ENCODE results near the gene IKBIP.
"Not testable (repeated sequence)": the region's sequence is repeated elsewhere in the genome, so short reads cannot be mapped to it uniquely, and the experiment has no call there.

IKBIP gene

GRCh38 chr12:98644712-98645571 is at the start of gene IKBIP, which contains the start of gene APAF1:
Gene IKBIP, minus strand, starts transcription at chr12:98644788. Its CDS starts 87 bp downstream, at chr12:98644701.
Gene APAF1, plus strand, starts transcription at chr12:98645290. Its CDS starts 3,070 bp downstream, at chr12:98648360.
- peak; percentile 91 to 95 for DNase-seq (ENCODE audit: low read depth in 2 of 2)

- no peak for DNase-seq (ENCODE audit: low read depth in 2 of 2)
Measured at GRCh38 chr12:98691351-98691750, 46.8 kb upstream of the IKBIP start.

- no peak for DNase-seq (ENCODE audit: low read depth in 2 of 2)
Measured at GRCh38 chr12:98686603-98687002, 42.0 kb upstream of the IKBIP start.

GRCh38 chr12:98684199-98684598 is 39.6 kb upstream of the IKBIP start:
- DNase-seq (ENCODE audit: low read depth in 2 of 2), result no peak

GRCh38 chr12:98679611-98680005 is 35.0 kb upstream of the IKBIP start:
- DNase-seq (ENCODE audit: low read depth in 2 of 2), result no peak

GRCh38 chr12:98678946-98679610 is 34.5 kb upstream of the IKBIP start:
- no peak for DNase-seq (ENCODE audit: low read depth in 2 of 2)

- DNase-seq (ENCODE audit: low read depth in 2 of 2), result no peak
Measured at GRCh38 chr12:98678236-98678945, 33.8 kb upstream of the IKBIP start.

- no peak for DNase-seq (ENCODE audit: low read depth in 2 of 2)
Measured at GRCh38 chr12:98674841-98675240, 30.3 kb upstream of the IKBIP start.

- DNase-seq (ENCODE audit: low read depth in 2 of 2), result no peak
Measured at GRCh38 chr12:98671459-98671858, 26.9 kb upstream of the IKBIP start.

- DNase-seq (ENCODE audit: low read depth in 2 of 2), result no peak
Measured at GRCh38 chr12:98669751-98670150, 25.2 kb upstream of the IKBIP start.

GRCh38 chr12:98660521-98660920 is 15.9 kb upstream of the IKBIP start:
- DNase-seq (ENCODE audit: low read depth in 2 of 2), result no peak

- DNase-seq (ENCODE audit: low read depth in 2 of 2), result no peak
Measured at GRCh38 chr12:98656289-98657101, 11.9 kb upstream of the IKBIP start.

- DNase-seq (ENCODE audit: low read depth in 2 of 2), result no peak
Measured at GRCh38 chr12:98653866-98654493, 9.4 kb upstream of the IKBIP start.

- no peak for DNase-seq (ENCODE audit: low read depth in 2 of 2)
Measured at GRCh38 chr12:98651328-98651727, 6.7 kb upstream of the IKBIP start.

- DNase-seq (ENCODE audit: low read depth in 2 of 2), result no peak
Measured at GRCh38 chr12:98646294-98647090, 1.9 kb upstream of the IKBIP start.

- no peak for DNase-seq (ENCODE audit: low read depth in 2 of 2)
Measured at GRCh38 chr12:98645572-98646067, 1.0 kb upstream of the IKBIP start.

GRCh38 chr12:98644433-98644711 is 216 bp downstream of the IKBIP start:
- DNase-seq (ENCODE audit: low read depth in 2 of 2), result peak in 1 of 2 donors; percentile 6

GRCh38 chr12:98642801-98643200 is 1.8 kb downstream of the IKBIP start:
- not testable (repeated sequence) for DNase-seq (ENCODE audit: low read depth in 2 of 2)

GRCh38 chr12:98639491-98639890 is 5.1 kb downstream of the IKBIP start:
- DNase-seq (ENCODE audit: low read depth in 2 of 2), result no peak

- no peak for DNase-seq (ENCODE audit: low read depth in 2 of 2)
Measured at GRCh38 chr12:98638009-98638408, 6.6 kb downstream of the IKBIP start.
